Kidney glomerular epithelial cell (primary cell): ENCODE results near the gene PTPRD.
"Not testable (repeated sequence)": the region's sequence is repeated elsewhere in the genome, so short reads cannot be mapped to it uniquely, and the experiment has no call there.

Experiments
- DNase-seq: peaks from one replicate; lab custom pipeline; 2025; lab: John Stamatoyannopoulos, UW

PTPRD gene

GRCh38 chr9:9170439-9171134 is 1442.2 kb downstream of the PTPRD start:
- no peak for DNase-seq

GRCh38 chr9:9142001-9142400 is 1470.8 kb downstream of the PTPRD start:
- DNase-seq, result no peak

- DNase-seq, result no peak
Measured at GRCh38 chr9:9133526-9133925, 1479.3 kb downstream of the PTPRD start.

GRCh38 chr9:9124616-9125015 is 1488.2 kb downstream of the PTPRD start:
- DNase-seq, result no peak

GRCh38 chr9:9122230-9122875 is 1490.4 kb downstream of the PTPRD start:
- DNase-seq, result no peak

GRCh38 chr9:9117866-9118265 is 1494.9 kb downstream of the PTPRD start:
- DNase-seq, result no peak

- no peak for DNase-seq
Measured at GRCh38 chr9:9112001-9112720, 1500.6 kb downstream of the PTPRD start.

GRCh38 chr9:9108641-9109040 is 1504.2 kb downstream of the PTPRD start:
- no peak for DNase-seq

GRCh38 chr9:9102295-9102694 is 1510.5 kb downstream of the PTPRD start:
- no peak for DNase-seq

- no peak for DNase-seq
Measured at GRCh38 chr9:9100070-9100469, 1512.7 kb downstream of the PTPRD start.

GRCh38 chr9:9099646-9100045 is 1513.2 kb downstream of the PTPRD start:
- DNase-seq, result no peak

GRCh38 chr9:9097254-9097653 is 1515.5 kb downstream of the PTPRD start:
- not testable (repeated sequence) for DNase-seq

- no peak for DNase-seq
Measured at GRCh38 chr9:9091387-9091786, 1521.4 kb downstream of the PTPRD start.

- DNase-seq, result no peak
Measured at GRCh38 chr9:9079473-9079872, 1533.3 kb downstream of the PTPRD start.

GRCh38 chr9:9078301-9078700 is 1534.5 kb downstream of the PTPRD start:
- no peak for DNase-seq

GRCh38 chr9:9061627-9062026 is 1551.2 kb downstream of the PTPRD start:
- no peak for DNase-seq

- DNase-seq, result no peak
Measured at GRCh38 chr9:9054354-9054992, 1558.3 kb downstream of the PTPRD start.

- DNase-seq, result no peak
Measured at GRCh38 chr9:9045572-9045971, 1567.2 kb downstream of the PTPRD start.

GRCh38 chr9:9045072-9045471 is 1567.7 kb downstream of the PTPRD start:
- no peak for DNase-seq

- not testable (repeated sequence) for DNase-seq
Measured at GRCh38 chr9:9043788-9044187, 1569.0 kb downstream of the PTPRD start.

GRCh38 chr9:9041756-9042155 is 1571.0 kb downstream of the PTPRD start:
- no peak for DNase-seq

GRCh38 chr9:9033022-9033421 is 1579.8 kb downstream of the PTPRD start:
- DNase-seq, result no peak

GRCh38 chr9:9016597-9016996 is 1596.2 kb downstream of the PTPRD start:
- DNase-seq, result no peak
